WI38 (cell line): Measurements from ENCODE around the gene WNT7B.

ENCODE experiments used
- H3K4me3 ChIP-seq: 2 replicates; pipeline ENCODE4 v1.5.1; 2011; ENCODE audit warnings: low read depth, mild to moderate bottlenecking, control low read depth, low read length
- CTCF ChIP-seq: IDR thresholded peaks from 2 replicates; pipeline ENCODE4 v1.5.1; 2012; ENCODE audit warnings: low read depth, mild to moderate bottlenecking, control low read depth, low read length

WNT7B gene

GRCh38 chr22:45980268-45980570 lies 3.3 kb upstream of the WNT7B start:
- no peak for TF ChIP-seq CTCF
- no peak overlapping the region for H3K4me3 ChIP-seq

GRCh38 chr22:45978275-45978713 lies 1.3 kb upstream of the WNT7B start:
- peak overlapping the region; percentile 68 for H3K4me3 ChIP-seq
- TF ChIP-seq CTCF: no peak

GRCh38 chr22:45977551-45978274 lies 751 bp upstream of the WNT7B start:
- H3K4me3 ChIP-seq: no peak overlapping the region
- no peak for TF ChIP-seq CTCF

- TF ChIP-seq CTCF: no peak
- peak overlapping the region; percentile 23; the same call in 1 of the 2 replicates for H3K4me3 ChIP-seq
These were observed 534 bp downstream of the WNT7B start for GRCh38 chr22:45976254-45977002.

GRCh38 chr22:45975164-45976161 lies 1.5 kb downstream of the WNT7B start:
- no peak overlapping the region for H3K4me3 ChIP-seq
- TF ChIP-seq CTCF: no peak

- TF ChIP-seq CTCF: no peak
- H3K4me3 ChIP-seq: no peak overlapping the region
These were observed 2.5 kb downstream of the WNT7B start for GRCh38 chr22:45974498-45974897.
